Measurements from ENCODE around the gene CACNB1.

CACNB1 gene

DNA sequence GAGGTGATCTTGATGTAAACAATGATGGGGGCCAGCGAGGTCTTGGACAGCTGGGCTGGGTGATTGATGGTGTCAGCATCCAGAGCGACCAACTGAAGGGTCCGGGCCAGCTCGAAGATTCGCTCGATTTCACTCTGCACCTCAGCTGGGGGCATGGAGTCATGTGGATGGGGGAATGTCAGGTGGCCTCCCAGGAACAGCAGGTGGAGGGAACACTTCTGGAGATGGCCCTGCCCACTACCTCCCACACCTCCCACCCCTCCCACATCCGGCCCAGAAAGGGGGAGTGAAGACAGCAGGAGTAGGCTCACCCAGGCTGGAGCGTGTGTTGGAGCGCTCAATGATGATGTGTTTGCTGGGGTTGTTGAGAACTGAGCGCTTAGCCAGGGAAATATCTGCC, 13.7 kb downstream of the CACNB1 start (continued):
- TF ChIP-seq, protein P1, sequence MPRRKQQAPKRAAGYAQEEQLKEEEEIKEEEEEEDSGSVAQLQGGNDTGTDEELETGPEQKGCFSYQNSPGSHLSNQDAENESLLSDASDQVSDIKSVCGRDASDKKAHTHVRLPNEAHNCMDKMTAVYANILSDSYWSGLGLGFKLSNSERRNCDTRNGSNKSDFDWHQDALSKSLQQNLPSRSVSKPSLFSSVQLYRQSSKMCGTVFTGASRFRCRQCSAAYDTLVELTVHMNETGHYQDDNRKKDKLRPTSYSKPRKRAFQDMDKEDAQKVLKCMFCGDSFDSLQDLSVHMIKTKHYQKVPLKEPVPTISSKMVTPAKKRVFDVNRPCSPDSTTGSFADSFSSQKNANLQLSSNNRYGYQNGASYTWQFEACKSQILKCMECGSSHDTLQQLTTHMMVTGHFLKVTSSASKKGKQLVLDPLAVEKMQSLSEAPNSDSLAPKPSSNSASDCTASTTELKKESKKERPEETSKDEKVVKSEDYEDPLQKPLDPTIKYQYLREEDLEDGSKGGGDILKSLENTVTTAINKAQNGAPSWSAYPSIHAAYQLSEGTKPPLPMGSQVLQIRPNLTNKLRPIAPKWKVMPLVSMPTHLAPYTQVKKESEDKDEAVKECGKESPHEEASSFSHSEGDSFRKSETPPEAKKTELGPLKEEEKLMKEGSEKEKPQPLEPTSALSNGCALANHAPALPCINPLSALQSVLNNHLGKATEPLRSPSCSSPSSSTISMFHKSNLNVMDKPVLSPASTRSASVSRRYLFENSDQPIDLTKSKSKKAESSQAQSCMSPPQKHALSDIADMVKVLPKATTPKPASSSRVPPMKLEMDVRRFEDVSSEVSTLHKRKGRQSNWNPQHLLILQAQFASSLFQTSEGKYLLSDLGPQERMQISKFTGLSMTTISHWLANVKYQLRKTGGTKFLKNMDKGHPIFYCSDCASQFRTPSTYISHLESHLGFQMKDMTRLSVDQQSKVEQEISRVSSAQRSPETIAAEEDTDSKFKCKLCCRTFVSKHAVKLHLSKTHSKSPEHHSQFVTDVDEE (CRISPR knock-in tag; IDR thresholded peaks at IDR 0.05) = no peak
- TF ChIP-seq TOX (CRISPR knock-in tag; IDR thresholded peaks at IDR 0.05; ENCODE audit: borderline replicate concordance) = no peak
- no peak for TF ChIP-seq ZNF70 (CRISPR knock-in tag; IDR thresholded peaks at IDR 0.05)

DNA sequence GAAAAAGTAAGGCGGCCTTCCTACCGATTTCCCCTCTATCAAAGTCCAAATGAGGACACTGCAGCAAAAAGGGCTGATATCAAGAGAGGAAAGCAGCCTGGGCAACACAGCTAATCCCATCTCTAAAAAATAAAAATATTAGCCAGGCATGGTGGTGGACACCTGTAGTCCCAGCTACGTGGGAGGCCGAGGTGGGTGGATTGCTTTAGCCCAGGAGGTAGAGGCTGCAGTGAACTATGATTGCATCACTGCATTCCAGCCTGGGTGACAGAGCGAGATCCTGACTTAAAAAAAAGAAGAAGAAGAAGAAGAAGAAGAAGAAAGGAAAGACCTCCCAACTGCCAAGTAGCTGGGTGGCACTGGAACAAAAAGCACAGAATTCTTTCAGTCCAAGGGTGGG, 14.4 kb downstream of the CACNB1 start:
- no peak for ATAC-seq
- TF ChIP-seq, protein P2, sequence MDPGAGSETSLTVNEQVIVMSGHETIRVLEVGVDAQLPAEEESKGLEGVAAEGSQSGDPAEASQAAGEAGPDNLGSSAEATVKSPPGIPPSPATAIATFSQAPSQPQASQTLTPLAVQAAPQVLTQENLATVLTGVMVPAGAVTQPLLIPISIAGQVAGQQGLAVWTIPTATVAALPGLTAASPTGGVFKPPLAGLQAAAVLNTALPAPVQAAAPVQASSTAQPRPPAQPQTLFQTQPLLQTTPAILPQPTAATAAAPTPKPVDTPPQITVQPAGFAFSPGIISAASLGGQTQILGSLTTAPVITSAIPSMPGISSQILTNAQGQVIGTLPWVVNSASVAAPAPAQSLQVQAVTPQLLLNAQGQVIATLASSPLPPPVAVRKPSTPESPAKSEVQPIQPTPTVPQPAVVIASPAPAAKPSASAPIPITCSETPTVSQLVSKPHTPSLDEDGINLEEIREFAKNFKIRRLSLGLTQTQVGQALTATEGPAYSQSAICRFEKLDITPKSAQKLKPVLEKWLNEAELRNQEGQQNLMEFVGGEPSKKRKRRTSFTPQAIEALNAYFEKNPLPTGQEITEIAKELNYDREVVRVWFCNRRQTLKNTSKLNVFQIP (CRISPR knock-in tag; IDR thresholded peaks at IDR 0.05; ENCODE audit: borderline replicate concordance, low read depth) = no peak
- TF ChIP-seq, protein P1 (CRISPR knock-in tag; IDR thresholded peaks at IDR 0.05) = no peak
- TF ChIP-seq ISL1 (CRISPR knock-in tag; IDR thresholded peaks at IDR 0.05) = no peak
- no peak for TF ChIP-seq ZNF70 (CRISPR knock-in tag; IDR thresholded peaks at IDR 0.05)
- TF ChIP-seq SNAI2 (CRISPR knock-in tag; IDR thresholded peaks at IDR 0.05) = no peak
- no peak for TF ChIP-seq TOX (CRISPR knock-in tag; IDR thresholded peaks at IDR 0.05; ENCODE audit: borderline replicate concordance)
- TF ChIP-seq OSR1 (CRISPR knock-in tag; IDR thresholded peaks at IDR 0.05) = no peak
- no peak for TF ChIP-seq ZFP30 (CRISPR knock-in tag; IDR thresholded peaks at IDR 0.05)
- TF ChIP-seq, protein P3, sequence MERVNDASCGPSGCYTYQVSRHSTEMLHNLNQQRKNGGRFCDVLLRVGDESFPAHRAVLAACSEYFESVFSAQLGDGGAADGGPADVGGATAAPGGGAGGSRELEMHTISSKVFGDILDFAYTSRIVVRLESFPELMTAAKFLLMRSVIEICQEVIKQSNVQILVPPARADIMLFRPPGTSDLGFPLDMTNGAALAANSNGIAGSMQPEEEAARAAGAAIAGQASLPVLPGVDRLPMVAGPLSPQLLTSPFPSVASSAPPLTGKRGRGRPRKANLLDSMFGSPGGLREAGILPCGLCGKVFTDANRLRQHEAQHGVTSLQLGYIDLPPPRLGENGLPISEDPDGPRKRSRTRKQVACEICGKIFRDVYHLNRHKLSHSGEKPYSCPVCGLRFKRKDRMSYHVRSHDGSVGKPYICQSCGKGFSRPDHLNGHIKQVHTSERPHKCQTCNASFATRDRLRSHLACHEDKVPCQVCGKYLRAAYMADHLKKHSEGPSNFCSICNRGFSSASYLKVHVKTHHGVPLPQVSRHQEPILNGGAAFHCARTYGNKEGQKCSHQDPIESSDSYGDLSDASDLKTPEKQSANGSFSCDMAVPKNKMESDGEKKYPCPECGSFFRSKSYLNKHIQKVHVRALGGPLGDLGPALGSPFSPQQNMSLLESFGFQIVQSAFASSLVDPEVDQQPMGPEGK (CRISPR knock-in tag; IDR thresholded peaks at IDR 0.05; ENCODE audit: borderline replicate concordance) = no peak
- TF ChIP-seq ZFP3 (CRISPR knock-in tag; IDR thresholded peaks at IDR 0.05) = no peak
- TF ChIP-seq ZC3H10 (CRISPR knock-in tag; IDR thresholded peaks at IDR 0.05) = no peak
- no peak for TF ChIP-seq GLIS3 (CRISPR knock-in tag; IDR thresholded peaks at IDR 0.05)
- TF ChIP-seq, protein P4, sequence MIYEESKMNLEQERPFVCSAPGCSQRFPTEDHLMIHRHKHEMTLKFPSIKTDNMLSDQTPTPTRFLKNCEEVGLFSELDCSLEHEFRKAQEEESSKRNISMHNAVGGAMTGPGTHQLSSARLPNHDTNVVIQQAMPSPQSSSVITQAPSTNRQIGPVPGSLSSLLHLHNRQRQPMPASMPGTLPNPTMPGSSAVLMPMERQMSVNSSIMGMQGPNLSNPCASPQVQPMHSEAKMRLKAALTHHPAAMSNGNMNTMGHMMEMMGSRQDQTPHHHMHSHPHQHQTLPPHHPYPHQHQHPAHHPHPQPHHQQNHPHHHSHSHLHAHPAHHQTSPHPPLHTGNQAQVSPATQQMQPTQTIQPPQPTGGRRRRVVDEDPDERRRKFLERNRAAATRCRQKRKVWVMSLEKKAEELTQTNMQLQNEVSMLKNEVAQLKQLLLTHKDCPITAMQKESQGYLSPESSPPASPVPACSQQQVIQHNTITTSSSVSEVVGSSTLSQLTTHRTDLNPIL (CRISPR knock-in tag; IDR thresholded peaks at IDR 0.05; ENCODE audit: low read depth) = no peak
- TF ChIP-seq BACH2 (CRISPR knock-in tag; IDR thresholded peaks at IDR 0.05; ENCODE audit: borderline replicate concordance) = no peak

DNA sequence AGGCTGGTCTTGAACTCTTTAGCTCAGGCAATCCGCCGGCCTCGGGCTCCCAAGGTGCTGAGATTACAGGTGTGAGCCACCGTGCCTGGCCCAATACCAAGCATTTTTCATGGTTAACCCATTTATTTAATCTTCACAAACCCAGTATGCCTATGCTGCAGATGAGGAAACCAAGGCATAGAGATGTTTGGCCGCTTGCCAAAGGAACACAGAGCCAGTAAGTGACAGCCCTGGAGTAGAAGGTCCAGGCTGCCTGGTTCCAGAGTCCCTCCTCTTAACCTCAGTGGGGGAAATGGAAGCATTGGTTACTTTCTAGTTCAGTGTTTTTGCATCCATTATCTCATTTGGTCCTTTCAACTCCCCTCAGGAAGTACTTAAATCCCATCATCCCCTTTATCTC, 16.2 kb downstream of the CACNB1 start:
- ATAC-seq = no peak
- no peak for TF ChIP-seq ZC3H10 (CRISPR knock-in tag; IDR thresholded peaks at IDR 0.05)

DNA sequence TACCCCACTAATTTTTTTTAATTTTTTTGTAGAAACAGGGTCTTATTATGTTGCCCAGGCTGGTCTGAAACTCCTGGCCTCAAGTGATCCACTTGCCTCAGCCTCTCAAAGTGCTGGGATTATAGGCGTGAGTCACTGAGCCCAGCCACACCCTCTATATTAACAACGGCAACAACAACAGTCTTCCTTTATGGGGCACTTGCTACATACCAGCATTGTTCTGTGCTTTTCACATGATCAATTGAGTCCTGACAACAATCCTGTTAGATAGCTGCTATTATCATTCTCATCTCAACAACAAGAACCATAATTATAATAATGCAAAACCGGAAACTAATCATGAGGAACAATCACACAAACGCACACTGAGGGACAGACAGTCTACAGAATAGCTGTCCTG, 18.9 kb downstream of the CACNB1 start:
- no peak for ATAC-seq
- TF ChIP-seq GLIS3 (CRISPR knock-in tag; IDR thresholded peaks at IDR 0.05) (no peak), ZNF8 (CRISPR knock-in tag; IDR thresholded peaks at IDR 0.05) (no peak), ZNF70 (CRISPR knock-in tag; IDR thresholded peaks at IDR 0.05) (no peak), ZFP3 (CRISPR knock-in tag; IDR thresholded peaks at IDR 0.05) (no peak), ESRRG (CRISPR knock-in tag; IDR thresholded peaks at IDR 0.05) (no peak), ARNTL (CRISPR knock-in tag; IDR thresholded peaks at IDR 0.05; ENCODE audit: borderline replicate concordance, low read depth) (no peak), SNAI2 (CRISPR knock-in tag; IDR thresholded peaks at IDR 0.05) (no peak)
- TF ChIP-seq, protein P2 (CRISPR knock-in tag; IDR thresholded peaks at IDR 0.05; ENCODE audit: borderline replicate concordance, low read depth) = no peak
- TF ChIP-seq, protein P4 (CRISPR knock-in tag; IDR thresholded peaks at IDR 0.05; ENCODE audit: low read depth) = no peak

Data from SK-N-SH treated with all-trans-retinoic acid at 6 μM for 48 hours (cell line).